Activated CD8-positive, alpha-beta memory T cell treated with anti-CD3 and anti-CD28 coated beads, Interleukin-2, amount 10 ng/mL, durations not matched to agents 7 days and 5 days (primary cell): ENCODE results near the gene HRH3. TPM values are rescaled to one million over a fixed set of nuclear protein-coding genes. Genes with fewer than 3 reads are reported as not detected.

ENCODE experiments used
- ATAC-seq: fragments of 150-1000 bp; cut with Tn5 transposase; one replicate; pipeline ENCODE4 v1.10.0; 2021; ENCODE audit warnings: moderate library complexity
- CTCF ChIA-PET: fragments of 350-600 bp; sonication (Branson Sonifier 250); formaldehyde crosslinking; loops from one replicate; lab custom pipeline; 2021; ENCODE audit warnings: antibody characterized with exemption; lab: Charles Lee
- DNase-seq: peaks from one replicate; pipeline ENCODE4 v3.0.0-alpha.2; 2020
- H3K27ac Mint-ChIP-seq: one replicate; pipeline ENCODE4 v1.8.0; 2021; ENCODE audit warnings: mild to moderate bottlenecking, mixed read lengths
- H3K27me3 Mint-ChIP-seq: one replicate; pipeline ENCODE4 v1.8.0; 2021; ENCODE audit warnings: mixed read lengths
- H3K36me3 Mint-ChIP-seq: one replicate; pipeline ENCODE4 v1.8.0; 2021; ENCODE audit warnings: mild to moderate bottlenecking, mixed read lengths
- H3K4me1 Mint-ChIP-seq: one replicate; pipeline ENCODE4 v1.8.0; 2021; ENCODE audit warnings: mixed read lengths
- H3K4me3 Mint-ChIP-seq: one replicate; pipeline ENCODE4 v1.8.0; 2021; ENCODE audit warnings: mild to moderate bottlenecking, moderate library complexity, mixed read lengths
- H3K9me3 Mint-ChIP-seq: one replicate; pipeline ENCODE4 v1.8.0; 2022; ENCODE audit warnings: low read depth, mixed read lengths
- total RNA-seq, 2 experiments: library from RNA; stranded (reverse); gene quantifications; one replicate each; pipeline ENCODE4 v1.2.3, GENCODE V29; 2021

HRH3 gene
- total RNA-seq, 2 experiments from 2014 or later: not detected

DNA sequence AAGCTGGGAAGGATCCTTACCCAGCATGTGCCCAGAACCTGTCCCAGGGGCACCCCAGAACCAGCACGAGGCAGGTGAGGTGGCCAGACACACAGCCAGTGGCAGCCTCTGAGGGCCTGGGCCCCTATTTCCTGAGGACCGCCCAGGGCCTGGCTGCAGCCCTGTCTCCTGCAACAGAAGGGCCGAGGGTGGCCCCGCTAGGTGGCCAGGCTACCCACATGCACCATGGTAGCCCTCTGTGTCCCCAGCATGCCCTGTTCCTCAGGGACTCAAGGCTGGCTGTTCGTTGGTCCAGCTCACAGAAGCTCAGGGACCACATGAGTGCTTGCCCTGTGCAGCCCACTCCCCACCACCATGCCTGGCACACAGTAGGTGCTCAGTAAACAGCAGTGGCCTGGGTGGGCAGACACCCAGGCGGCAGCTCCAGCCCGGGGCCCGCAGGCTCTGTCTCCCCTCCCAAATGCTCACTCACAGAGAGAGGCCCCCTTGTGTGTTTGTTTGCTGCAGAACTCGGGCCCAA, 8.2 kb downstream of the HRH3 start:
- no peak overlapping the region for H3K27ac Mint-ChIP-seq
- ATAC-seq: no peak
- no peaks in the 10 kb centered on the region for H3K4me1 Mint-ChIP-seq
- no peaks in the 10 kb centered on the region for H3K9me3 Mint-ChIP-seq
- no peaks in the 10 kb centered on the region for H3K27me3 Mint-ChIP-seq
- no peak overlapping the region for H3K4me3 Mint-ChIP-seq
- CTCF ChIA-PET: no interaction called here
- no peak for DNase-seq
- no peaks in the 10 kb centered on the region for H3K36me3 Mint-ChIP-seq

DNA sequence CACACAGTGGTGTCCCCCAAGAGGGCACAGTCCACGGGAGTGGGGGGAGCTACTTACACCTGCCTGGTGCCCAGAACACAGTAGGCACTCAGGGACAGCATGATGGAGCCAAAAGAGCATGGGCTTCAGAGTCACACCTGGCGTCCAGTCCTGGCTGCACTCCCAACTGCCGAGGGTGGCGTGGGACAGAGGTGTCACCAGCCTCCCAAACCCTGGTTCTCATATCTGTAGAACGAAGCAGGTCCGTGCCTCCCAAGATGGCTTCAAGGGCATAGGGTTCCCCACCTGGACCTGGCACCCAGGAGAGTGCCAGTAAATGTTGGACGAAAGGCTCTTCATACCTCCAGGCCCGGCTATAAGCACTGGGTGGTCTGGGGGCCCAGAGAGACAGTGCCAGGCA, 8.9 kb downstream of the HRH3 start:
- no peak for ATAC-seq
- Mint-ChIP-seq H3K4me3 (no peak overlapping the region), H3K27me3 (no peaks in the 10 kb centered on the region), H3K27ac (no peak overlapping the region), H3K9me3 (no peaks in the 10 kb centered on the region), H3K4me1 (no peaks in the 10 kb centered on the region), H3K36me3 (no peaks in the 10 kb centered on the region)
- CTCF ChIA-PET: no interaction called here
- DNase-seq: no peak

DNA sequence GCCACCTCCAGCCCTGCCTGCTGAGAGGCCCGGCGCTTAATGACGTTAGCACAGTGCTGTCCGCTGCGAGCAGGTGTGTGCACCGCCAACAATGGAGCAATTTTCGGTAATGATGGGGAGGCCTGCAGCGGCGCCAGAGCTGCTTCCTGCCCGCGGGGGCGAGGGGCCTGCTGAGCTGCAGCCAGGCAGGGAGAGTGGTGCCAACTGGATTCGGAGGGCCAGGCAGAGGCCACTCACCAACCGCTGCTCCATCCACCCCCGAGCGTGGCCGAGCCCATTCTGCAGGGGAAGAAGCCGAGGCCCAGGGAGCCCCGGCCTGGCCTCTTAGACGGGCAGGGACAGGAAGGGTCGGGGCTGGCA, 9.6 kb downstream of the HRH3 start:
- Mint-ChIP-seq H3K36me3 (no peaks in the 10 kb centered on the region), H3K9me3 (no peaks in the 10 kb centered on the region), H3K4me1 (no peaks in the 10 kb centered on the region), H3K4me3 (no peak overlapping the region), H3K27ac (no peak overlapping the region), H3K27me3 (no peaks in the 10 kb centered on the region)
- no peak for ATAC-seq
- CTCF ChIA-PET: no interaction called here
- DNase-seq: no peak

DNA sequence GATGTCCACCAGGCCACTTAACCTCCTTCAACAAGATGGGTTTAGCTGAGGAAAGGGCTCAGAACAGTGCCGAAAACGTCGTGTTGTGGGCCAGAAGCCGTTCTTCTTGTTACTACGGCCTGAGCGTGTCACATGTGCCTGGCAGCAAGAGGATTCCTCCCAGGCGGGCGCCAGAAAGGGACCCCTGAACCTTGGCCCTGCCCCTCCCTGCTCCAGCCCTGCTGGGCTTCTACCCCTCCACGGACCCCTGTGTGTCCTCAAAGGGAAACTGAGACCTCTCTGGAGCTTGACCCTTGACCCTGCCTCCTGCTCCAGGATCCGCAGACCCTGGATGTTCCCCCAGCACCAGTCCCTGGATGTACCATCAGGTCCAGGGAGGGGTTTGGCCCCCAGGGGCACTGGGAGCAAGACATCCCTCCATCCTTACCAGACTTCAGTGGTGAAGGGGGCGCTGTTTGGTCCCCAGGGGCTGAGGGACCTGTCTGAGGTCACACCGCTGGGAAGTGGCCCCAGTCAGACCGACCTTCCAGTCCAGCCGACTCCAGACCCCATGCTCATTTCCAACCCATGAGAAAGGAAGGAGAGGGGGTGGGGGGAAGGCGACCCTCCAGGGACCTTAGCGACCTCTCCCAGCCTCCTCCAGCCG, 10.1 kb downstream of the HRH3 start:
- DNase-seq (no peak), ATAC-seq (no peak)
- Mint-ChIP-seq H3K9me3 (no peaks in the 10 kb centered on the region), H3K36me3 (no peaks in the 10 kb centered on the region), H3K27ac (no peak overlapping the region), H3K4me1 (no peaks in the 10 kb centered on the region), H3K27me3 (no peaks in the 10 kb centered on the region), H3K4me3 (no peak overlapping the region)
- CTCF ChIA-PET: no interaction called here

DNA sequence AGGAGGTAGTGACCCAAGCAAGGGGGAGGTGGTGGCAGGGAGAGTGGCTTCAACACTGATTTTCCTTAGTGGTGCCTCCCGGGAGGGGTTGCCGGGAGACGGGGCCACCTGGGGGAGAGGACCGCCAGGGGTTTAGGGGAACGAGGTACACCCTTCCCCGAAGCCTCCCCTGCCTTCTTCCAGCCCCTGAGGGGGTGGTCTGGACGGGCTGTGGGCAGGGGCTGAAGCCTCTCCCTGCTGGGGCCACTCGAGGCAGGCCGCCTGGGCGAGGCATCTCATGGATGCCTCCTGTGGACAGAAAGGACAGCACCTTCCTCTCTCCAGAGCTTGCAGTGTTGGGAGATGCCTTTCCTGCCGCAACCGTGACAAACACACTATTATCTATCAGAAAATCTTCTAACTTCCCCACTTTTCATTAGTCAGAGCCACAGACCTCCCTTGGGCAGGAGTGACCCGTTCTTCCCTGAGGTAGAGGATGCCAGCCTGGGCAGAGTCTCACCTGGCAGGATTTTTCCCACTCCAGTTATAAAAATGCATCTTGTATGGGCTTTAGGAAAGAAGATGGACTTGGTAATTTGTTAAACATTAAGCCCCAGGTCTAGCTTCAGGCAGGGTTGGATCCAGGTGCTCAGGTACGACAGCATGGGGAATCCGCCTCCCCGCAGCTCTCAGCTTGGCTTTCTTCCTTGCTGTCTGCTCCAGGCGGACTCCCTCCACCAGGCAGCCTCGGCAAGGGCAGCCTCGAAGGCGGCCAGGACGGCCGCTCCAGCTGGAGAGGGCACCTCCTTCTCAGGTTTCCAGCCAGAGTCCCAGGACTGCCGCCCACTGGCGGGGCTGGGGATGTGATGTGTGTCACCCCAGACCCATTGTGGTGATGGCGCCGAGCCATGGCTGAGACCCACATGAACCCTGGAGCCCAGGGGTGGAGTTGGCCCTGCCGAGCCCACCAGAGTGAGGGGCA, 11.0 kb downstream of the HRH3 start:
- H3K4me3 Mint-ChIP-seq: no peak overlapping the region
- no peaks in the 10 kb centered on the region for H3K4me1 Mint-ChIP-seq
- ATAC-seq: no peak
- no peak for DNase-seq
- CTCF ChIA-PET: no interaction called here
- no peaks in the 10 kb centered on the region for H3K9me3 Mint-ChIP-seq
- H3K27ac Mint-ChIP-seq: no peak overlapping the region
- H3K36me3 Mint-ChIP-seq: no peaks in the 10 kb centered on the region
- H3K27me3 Mint-ChIP-seq: no peaks in the 10 kb centered on the region

DNA sequence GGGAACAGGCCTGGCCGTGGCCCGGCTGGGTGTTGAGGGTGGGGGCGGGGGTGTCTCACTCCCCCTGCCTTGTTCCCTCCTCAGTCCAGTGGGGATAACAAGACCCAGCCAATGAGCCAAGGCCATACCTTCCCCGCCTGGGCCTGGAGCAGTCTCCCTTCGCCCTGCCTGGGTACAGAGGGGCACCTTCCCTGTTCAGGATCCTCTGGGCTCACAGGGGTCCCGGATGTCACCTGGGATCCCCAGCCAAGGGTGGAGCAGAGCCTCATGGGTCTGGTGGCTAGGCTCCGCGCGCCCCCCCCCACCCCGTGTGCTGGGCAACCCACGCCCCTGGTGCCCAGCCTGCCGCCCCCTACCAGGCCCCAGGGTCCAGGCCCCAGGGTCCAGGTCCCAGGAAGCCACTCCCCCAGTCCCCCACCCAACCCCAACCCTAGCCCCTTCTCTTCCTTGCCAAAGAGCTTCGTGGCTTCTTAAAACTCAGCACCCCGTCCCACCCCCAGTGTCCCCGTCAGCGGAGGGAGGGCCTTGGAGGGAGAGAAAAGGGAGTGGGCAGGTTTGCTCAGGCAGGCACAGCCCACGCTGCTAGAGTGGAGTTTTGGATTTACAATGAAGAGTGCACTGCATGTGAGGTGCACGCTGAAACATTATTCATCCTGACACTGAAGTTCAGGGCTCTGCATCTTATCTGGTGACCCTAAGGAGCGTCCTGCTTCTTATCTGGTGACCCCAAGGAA, 11.8 kb downstream of the HRH3 start:
- Mint-ChIP-seq H3K9me3 (no peaks in the 10 kb centered on the region), H3K4me1 (no peaks in the 10 kb centered on the region), H3K27me3 (no peaks in the 10 kb centered on the region), H3K36me3 (peaks cover under 1% of the 10 kb centered on the region), H3K4me3 (no peak overlapping the region), H3K27ac (no peak overlapping the region)
- DNase-seq (no peak), ATAC-seq (no peak)
- CTCF ChIA-PET: no interaction called here

DNA sequence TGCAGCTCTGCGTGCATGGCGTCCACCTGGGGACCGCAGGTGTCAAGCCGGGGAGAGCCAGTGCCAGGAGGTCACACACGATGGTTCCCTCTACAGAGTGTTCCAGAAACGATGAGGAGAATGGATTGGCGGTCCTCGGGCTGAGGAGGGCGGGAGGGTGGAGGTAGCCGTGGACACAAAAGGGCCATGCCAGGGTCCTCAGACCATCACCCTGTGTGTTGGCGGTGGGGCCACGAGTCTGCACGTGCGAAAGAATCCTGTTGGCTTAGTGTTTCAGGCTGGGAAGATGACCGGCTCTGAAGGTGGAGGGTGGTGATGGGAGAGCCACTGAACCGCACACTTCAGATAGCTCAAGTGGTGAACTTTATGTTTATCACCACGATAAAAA, 13.7 kb downstream of the HRH3 start:
- ATAC-seq: no peak
- no peaks in the 10 kb centered on the region for H3K9me3 Mint-ChIP-seq
- no peak overlapping the region for H3K4me3 Mint-ChIP-seq
- DNase-seq: no peak
- no peaks in the 10 kb centered on the region for H3K27me3 Mint-ChIP-seq
- H3K36me3 Mint-ChIP-seq: peaks cover 3% of the 10 kb centered on the region
- no peak overlapping the region for H3K27ac Mint-ChIP-seq
- CTCF ChIA-PET: no interaction called here
- H3K4me1 Mint-ChIP-seq: no peaks in the 10 kb centered on the region

DNA sequence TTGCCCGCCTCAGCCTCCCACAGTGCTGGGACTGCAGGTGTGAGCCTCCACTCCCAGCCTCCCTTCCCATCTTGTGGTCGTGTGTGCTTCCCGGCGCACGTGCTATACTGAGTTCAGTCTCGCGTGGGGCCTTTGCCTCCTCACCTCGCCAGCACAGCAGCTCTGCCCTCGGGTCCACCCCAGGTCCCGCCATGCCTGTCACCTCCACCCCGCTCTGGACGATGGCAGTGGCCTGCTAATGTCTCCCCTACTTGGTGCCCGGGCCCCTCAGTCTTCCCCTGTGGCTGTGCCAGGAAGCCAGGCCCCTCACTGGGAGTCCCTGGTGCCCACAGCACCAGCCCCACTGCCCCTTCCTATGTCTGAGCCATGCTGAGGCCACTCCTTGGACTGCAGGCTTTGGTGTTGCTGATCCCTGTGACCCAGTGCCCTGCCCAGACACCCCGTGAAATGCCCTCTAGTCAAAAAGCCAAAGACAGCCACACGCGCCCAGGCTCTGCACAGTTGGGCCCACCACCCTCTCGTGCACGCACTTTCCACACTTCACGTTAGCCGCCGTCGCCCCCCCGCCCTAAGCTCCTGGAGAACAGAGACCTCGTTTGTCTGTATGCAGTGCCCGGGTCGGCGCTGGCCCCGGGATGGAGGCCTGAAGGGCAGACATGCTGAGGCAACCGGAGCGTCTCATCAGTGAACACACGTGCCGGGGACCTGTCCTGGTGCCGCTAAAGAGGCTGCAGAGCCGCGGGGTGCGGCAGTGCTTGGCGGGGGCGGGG, 14.3 kb downstream of the HRH3 start:
- Mint-ChIP-seq H3K27ac (no peak overlapping the region), H3K4me1 (no peaks in the 10 kb centered on the region), H3K27me3 (no peaks in the 10 kb centered on the region), H3K9me3 (no peaks in the 10 kb centered on the region), H3K4me3 (no peak overlapping the region), H3K36me3 (peaks cover 5% of the 10 kb centered on the region)
- CTCF ChIA-PET: no interaction called here
- ATAC-seq (no peak), DNase-seq (no peak)

DNA sequence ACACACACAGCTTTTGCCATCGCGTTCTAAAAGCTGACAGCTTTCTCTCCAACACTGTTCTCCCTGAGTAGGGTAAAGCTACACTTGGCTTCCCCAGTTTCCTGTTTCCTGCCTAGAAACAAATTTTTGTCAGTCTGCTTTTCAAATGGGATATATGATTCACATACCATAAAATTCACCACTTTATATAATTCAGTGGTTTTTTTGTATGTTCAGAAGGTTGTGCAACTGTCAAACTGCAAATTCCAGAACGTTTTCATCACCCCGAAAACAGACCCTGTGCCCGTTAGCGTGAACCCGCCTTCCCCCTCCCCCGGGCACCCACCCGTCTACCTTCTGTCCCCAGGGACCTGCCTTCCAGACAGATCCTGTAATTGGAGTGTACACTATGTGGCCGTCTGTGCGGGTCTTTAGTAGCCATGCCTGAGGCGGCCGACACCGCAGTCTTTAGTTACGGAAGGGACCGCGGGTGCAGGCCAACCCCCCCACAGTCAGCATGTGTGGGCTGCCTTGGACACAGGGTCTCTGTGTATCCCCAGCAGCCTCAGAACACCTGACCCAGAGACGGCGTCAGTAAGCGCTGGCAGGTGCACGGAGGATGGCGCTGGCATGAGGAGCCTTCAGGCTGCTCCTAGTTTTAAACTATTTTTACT, 16.6 kb downstream of the HRH3 start:
- peaks cover 23% of the 10 kb centered on the region for H3K36me3 Mint-ChIP-seq
- ATAC-seq (no peak), DNase-seq (no peak)
- CTCF ChIA-PET: no interaction called here
- H3K27me3 Mint-ChIP-seq: no peaks in the 10 kb centered on the region
- H3K4me3 Mint-ChIP-seq: no peak overlapping the region
- H3K9me3 Mint-ChIP-seq: no peaks in the 10 kb centered on the region
- H3K4me1 Mint-ChIP-seq: no peaks in the 10 kb centered on the region
- peak overlapping the region; percentile 17 for H3K27ac Mint-ChIP-seq

DNA sequence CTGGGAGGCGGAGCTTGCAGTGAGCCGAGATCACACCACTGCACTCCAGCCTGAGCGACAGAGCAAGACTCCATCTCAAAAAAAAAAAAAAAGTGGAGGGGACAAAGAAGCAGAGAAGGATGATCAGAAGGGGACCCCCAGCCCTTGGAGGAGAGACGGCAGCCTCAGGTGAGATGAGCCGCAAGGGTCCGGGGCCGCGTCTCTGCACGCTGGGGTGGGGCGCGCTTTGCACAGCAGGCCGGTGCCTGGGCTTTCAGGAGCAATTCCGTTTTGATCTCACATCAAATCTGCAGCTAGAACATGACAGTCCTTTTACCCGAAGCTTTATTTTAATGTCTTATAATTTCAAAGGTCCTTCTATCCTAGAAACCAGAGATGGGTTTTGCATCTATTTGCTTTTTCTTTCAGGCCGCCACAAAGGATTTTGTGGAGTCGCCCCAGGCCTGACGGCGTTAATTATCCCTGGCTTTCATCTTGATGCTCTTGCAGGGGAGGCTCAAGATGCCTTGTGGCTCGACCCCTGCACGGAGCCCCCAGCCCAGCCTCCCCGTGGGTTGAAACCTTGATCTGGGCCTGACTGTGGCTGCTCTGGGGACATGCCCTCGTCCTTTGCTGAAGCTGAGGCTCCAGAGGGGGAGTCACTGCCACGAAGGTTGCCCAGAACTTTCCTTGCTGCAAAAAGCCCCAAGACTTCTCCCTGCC, 17.3 kb downstream of the HRH3 start:
- H3K36me3 Mint-ChIP-seq: peaks cover 26% of the 10 kb centered on the region
- CTCF ChIA-PET: no interaction called here
- H3K9me3 Mint-ChIP-seq: no peaks in the 10 kb centered on the region
- no peaks in the 10 kb centered on the region for H3K27me3 Mint-ChIP-seq
- H3K27ac Mint-ChIP-seq: peak overlapping the region; percentile 17
- no peak overlapping the region for H3K4me3 Mint-ChIP-seq
- H3K4me1 Mint-ChIP-seq: no peaks in the 10 kb centered on the region
- ATAC-seq (no peak), DNase-seq (no peak)

DNA sequence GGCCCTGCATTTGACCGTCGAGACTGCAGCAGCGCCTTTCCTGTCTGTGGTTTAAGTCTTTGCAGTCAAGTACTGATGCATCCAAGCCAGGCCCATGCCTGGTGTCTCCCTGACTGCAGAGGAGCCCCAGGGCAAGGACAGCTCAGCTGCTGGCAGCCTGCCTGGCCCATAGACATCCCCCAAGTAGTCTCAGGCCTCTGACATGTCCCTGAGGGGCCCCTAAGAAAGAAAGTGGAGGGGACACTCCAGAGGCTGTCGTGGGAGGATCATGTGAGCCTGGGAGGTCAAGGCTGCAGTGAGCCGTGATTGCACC, 18.0 kb downstream of the HRH3 start:
- Mint-ChIP-seq H3K4me1 (no peaks in the 10 kb centered on the region), H3K36me3 (peaks cover 28% of the 10 kb centered on the region), H3K27me3 (no peaks in the 10 kb centered on the region), H3K9me3 (no peaks in the 10 kb centered on the region), H3K4me3 (no peak overlapping the region), H3K27ac (no peak overlapping the region)
- CTCF ChIA-PET: no interaction called here
- DNase-seq: no peak
- no peak for ATAC-seq

DNA sequence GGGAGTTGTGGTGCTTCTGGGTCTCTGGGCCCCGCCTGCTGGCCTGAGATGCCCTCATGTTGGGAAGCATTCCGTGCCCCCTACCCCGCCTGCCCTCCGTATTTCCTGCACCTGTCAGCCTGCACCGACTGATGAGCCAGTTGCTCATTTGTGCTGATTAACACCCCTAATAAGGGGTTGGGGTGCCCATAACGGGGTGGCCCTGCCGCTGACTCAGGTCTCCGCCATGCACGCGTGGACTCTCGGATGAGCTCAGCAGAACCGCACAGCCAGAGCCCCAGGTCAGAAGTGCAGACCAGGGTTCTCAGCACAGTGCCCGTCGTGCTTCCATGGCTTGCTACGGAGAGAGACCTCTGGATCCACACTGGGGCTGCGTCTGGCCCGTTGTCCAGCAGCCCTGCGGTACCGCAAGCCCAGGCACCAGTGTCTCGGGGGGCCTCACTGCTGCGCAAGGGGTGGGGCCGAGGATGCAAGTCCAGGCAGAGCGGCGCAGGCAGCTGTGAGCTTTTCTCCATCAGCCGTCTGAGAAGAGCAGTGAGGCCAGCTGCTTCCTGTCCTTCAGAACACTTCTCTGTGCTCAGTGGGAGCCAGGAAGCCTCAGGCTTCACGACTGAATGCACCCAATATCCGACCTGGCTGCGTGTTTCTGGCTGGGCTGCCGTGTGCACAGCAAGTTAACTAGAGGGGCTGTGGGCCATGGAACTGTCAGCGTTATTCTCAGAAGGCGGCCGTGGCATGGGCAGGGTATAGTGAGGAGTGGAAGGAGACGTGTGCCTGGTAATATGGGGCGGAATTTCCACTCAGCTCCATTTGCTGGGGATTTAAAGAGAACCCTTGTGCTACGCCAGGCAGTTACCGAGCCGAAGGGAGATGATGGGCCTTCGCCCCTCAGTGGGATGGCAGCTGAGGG, 18.6 kb downstream of the HRH3 start:
- no peak for DNase-seq
- ATAC-seq: no peak
- H3K9me3 Mint-ChIP-seq: no peaks in the 10 kb centered on the region
- H3K4me1 Mint-ChIP-seq: no peaks in the 10 kb centered on the region
- no peaks in the 10 kb centered on the region for H3K27me3 Mint-ChIP-seq
- CTCF ChIA-PET: no interaction called here
- H3K36me3 Mint-ChIP-seq: peaks cover 28% of the 10 kb centered on the region
- H3K4me3 Mint-ChIP-seq: no peak overlapping the region
- no peak overlapping the region for H3K27ac Mint-ChIP-seq
